ENCODE measurements around the gene HACD3.
A peak's percentile ranks its signal among the peaks of the same experiment; 100 is the strongest.
"Not testable (repeated sequence)": the region's sequence is repeated elsewhere in the genome, so short reads cannot be mapped to it uniquely, and the experiment has no call there.

Gene HACD3

GRCh38 chr15:65530318-65531111, at the start of gene HACD3:
TSS of gene HACD3 (plus strand) at chr15:65530463. CDS start at chr15:65530632, 169 bp downstream.
- DNase-seq: peak; percentile 65

- no peak for DNase-seq
These were observed 45.4 kb upstream of the HACD3 start for GRCh38 chr15:65484876-65485275.

GRCh38 chr15:65494076-65494475, 36.2 kb upstream of the HACD3 start:
- DNase-seq: no peak

- no peak for DNase-seq
These were observed 20.9 kb upstream of the HACD3 start for GRCh38 chr15:65509321-65509720.

GRCh38 chr15:65512189-65512588, 18.1 kb upstream of the HACD3 start:
- no peak for DNase-seq

- DNase-seq: no peak
These were observed 17.4 kb upstream of the HACD3 start for GRCh38 chr15:65512807-65513416.

- DNase-seq: peak; percentile 92
These were observed 13.0 kb upstream of the HACD3 start, which contains the start of gene DPP8 for GRCh38 chr15:65516997-65517865. TSS of gene DPP8 (minus strand) at chr15:65517689. CDS start at chr15:65512553, 5,136 bp downstream.

GRCh38 chr15:65517866-65518207, 12.4 kb upstream of the HACD3 start:
- DNase-seq: no peak

- DNase-seq: no peak
These were observed 11.5 kb upstream of the HACD3 start for GRCh38 chr15:65518633-65519285.

- no peak for DNase-seq
These were observed 8.9 kb upstream of the HACD3 start for GRCh38 chr15:65521350-65521749.

GRCh38 chr15:65524226-65524625, 6.0 kb upstream of the HACD3 start:
- no peak for DNase-seq

GRCh38 chr15:65525622-65526021, 4.6 kb upstream of the HACD3 start:
- no peak for DNase-seq

GRCh38 chr15:65528461-65529060, 1.7 kb upstream of the HACD3 start:
- DNase-seq: no peak

GRCh38 chr15:65529762-65530317, 423 bp upstream of the HACD3 start:
- no peak for DNase-seq

- no peak for DNase-seq
These were observed 2.4 kb downstream of the HACD3 start for GRCh38 chr15:65532738-65533051.

GRCh38 chr15:65533057-65533756, 2.9 kb downstream of the HACD3 start:
- no peak for DNase-seq

- no peak for DNase-seq
These were observed 4.9 kb downstream of the HACD3 start for GRCh38 chr15:65535192-65535591.

GRCh38 chr15:65540314-65540713, 10.1 kb downstream of the HACD3 start:
- DNase-seq: no peak

GRCh38 chr15:65541231-65541820, 11.1 kb downstream of the HACD3 start:
- no peak for DNase-seq

GRCh38 chr15:65547841-65548240, 17.6 kb downstream of the HACD3 start:
- no peak for DNase-seq

GRCh38 chr15:65549288-65549687, 19.0 kb downstream of the HACD3 start:
- DNase-seq: not testable (repeated sequence)
